Skin epidermis (tissue), 12 donors: ENCODE measurements around the gene MS4A14.
A peak's percentile ranks its signal among the peaks of the same experiment; 100 is the strongest.
"Not testable (repeated sequence)": the region's sequence is repeated elsewhere in the genome, so short reads cannot be mapped to it uniquely, and the experiment has no call there.

Experiments used
- H3K27ac ChIP-seq, 21 experiments: fragments of 200-600 bp; sonication (generic) in 11 of 21; one replicate each; pipeline ENCODE4 v1.5.0; 2020; ENCODE audit warnings: mild to moderate bottlenecking in 3 of 21, inconsistent platforms in 2 of 21, moderate library complexity in 2 of 21
- H3K4me3 ChIP-seq, 7 experiments: fragments of 200-600 bp; sonication (generic) in 2 of 7; one replicate each; pipeline ENCODE4 v1.5.0; 2020; ENCODE audit warnings: inconsistent platforms in 2 of 7, mild to moderate bottlenecking in 2 of 7, moderate library complexity in 1 of 7

The MS4A14 gene, protein sequence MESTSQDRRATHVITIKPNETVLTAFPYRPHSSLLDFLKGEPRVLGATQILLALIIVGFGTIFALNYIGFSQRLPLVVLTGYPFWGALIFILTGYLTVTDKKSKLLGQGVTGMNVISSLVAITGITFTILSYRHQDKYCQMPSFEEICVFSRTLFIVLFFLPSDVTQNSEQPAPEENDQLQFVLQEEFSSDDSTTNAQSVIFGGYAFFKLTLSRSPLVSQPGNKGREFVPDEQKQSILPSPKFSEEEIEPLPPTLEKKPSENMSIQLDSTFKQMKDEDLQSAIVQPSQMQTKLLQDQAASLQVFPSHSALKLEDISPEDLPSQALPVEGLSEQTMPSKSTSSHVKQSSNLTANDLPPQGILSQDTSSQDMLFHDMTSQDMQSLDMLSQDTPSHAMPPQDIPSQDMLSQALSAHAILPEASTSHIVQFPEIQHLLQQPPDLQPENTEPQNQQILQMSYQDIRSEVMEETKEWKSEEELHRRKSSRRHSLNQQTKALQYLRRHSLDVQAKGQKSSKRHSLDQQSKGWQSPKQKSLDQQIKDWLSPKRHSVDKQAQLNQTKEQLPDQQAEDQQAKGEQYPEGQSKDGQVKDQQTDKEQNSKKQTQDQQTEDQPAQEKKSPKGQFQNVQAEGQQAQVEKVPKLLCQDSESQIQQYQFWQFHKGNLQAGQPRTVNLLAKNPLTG

DNA sequence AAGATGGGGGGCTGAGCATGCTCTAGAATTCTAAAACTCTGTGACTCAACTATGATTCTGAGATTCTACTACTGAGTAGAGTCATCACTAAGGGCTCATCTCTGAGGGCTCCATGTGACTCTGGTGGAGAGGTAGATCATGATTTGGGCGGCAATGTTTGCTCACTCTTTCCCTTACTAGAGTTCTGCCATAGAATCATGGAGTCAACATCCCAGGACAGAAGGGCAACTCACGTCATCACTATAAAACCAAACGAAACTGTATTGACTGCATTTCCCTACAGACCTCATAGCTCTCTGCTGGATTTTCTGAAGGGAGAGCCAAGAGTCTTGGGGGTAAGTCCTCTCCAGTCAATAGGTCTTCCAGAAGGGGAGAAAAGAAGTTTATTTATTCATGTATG lies at the start of gene MS4A14:
MS4A14 (plus strand) TSS at position 78 of the 400 bp plus-strand sequence; CDS start at position 198, 120 bp downstream.
- H3K27ac ChIP-seq = peak within 1 kb of the TSS in 6 of 21 experiments; percentile 6 to 71 (median 28)
- no peak within 1 kb of the TSS for H3K4me3 ChIP-seq

DNA sequence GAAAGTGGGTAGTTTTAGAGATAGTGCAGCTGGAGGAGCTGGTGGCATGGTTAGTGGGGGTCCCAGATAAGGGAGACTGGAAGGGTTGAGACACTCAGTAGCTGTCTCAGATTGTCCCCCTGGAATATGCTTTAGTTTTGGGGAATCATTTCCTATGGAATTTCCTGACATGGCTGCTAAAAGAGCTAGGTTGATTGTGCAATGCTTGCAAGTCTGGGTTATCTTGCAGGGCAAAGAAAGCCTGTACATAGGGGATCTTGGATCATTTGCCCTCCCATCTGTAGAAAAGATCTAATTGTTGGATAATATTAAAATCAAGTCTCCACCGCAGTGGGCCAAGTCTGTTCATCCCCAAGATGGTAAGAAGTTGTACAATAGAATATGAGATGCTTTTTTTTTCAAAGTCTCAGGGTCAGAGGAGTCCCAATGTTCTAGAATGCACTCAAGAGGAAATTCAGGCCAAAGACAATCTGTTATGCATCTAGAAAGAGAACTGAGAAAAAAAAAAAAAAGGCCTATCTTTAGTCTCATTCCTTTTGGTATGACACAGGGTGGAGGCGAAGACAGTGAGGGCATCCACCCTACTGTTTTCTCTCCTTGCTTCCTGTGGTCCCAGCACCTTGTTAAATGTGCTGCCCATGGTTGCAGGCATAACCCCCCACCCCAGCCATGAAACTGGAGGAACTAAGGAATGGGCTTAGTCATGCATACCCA lies 49.0 kb upstream of the MS4A14 start:
- Histone ChIP-seq H3K27ac (no peak overlapping the region), H3K4me3 (no peak overlapping the region)

DNA sequence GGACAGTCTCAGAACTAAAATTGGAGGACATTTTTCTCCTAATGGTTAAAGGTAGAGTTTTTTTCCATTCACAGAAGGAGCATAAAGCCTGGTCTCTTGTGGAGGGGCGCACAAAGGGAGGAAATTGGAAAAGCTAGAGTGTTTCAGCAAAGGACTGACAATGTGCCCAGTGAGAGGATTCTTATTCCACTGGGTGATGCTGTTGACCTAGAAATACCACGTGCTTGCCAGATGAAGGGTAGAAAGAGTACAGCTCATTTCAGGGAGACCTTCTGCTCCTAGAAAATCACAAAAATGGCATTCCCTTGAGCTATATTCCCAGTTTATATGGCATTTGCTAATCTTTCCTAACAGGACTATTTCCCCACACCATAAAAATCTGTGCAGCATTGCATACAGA lies 48.1 kb upstream of the MS4A14 start:
- no peak overlapping the region for H3K27ac ChIP-seq
- no peak overlapping the region for H3K4me3 ChIP-seq

DNA sequence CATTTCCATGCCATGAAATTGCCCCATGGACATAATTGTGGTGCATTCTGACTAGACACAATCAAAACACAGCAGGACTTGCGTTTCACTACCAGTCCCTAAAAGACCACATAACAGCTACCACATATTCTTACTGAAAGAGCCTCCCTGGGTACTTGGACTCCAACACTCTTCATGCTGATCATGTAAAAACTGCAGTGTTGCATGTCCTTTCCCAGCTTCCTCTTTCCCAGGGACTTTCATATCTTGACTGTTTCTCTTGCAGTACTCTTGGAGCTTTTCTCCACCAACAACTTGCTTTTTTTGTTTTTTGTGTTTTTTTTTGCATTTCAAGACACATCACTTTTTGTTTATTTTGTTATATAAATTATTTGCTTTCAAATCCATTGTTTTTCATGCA lies 46.3 kb upstream of the MS4A14 start:
- Histone ChIP-seq H3K4me3 (no peak overlapping the region), H3K27ac (no peak overlapping the region)

DNA sequence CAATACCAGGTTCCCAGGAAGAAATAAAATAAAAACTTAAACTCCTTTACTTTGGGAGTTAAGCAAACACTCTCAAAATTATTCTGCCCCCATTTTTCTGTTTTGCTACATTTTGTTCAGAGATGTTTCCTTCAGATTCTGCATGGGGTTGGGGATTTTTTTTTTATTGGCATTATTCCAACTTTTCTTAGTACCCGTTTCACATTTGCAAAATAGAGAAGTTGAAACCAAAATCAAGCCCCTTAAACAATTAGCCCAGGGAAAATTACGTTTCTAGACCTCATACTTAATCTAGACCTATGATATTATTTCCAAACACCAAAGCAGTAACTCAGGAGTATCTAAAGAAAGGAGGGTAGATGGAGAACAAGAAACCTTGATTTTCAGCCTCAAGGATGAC lies 38.5 kb upstream of the MS4A14 start:
- no peak overlapping the region for H3K4me3 ChIP-seq
- H3K27ac ChIP-seq = no peak overlapping the region

DNA sequence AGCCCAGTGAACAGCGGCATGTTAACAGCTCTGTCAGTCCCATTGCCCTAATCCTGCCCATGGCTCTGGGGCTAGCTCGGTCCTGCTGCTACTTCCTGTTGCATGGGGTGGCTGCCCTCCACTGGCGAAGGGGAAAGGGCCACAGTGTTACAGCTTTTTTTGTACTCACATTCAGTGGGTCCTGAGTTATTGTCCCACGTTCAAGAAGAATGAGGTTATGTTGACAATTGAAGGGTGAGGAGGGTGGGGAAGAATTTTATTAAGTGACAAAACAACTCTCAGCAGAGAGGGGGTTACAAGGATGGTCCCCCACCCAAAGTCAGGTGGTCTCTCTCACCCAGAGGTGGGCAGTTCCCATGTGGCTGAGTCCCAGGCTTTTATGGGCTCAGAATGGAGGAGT lies 35.6 kb upstream of the MS4A14 start:
- Histone ChIP-seq H3K4me3 (no peak overlapping the region), H3K27ac (no peak overlapping the region)

DNA sequence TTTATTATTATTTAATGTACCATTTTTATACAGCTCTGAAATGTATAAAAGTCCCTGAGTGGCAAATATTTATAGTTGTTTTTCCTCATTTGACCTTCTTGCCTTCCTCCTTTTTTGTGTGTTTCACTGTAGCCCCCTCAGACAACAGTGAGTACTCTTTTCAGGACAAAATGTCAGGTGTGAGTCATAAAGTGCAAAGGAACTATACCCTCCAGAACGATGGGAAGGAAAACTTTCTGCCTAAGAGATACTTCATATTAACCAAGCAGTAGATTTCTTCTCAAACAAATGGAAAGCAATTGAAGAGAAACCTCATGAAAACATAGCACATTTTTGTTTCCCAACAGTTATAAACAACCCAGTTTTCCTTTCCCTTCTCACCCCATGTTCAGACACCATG lies 34.0 kb upstream of the MS4A14 start:
- no peak overlapping the region for H3K27ac ChIP-seq
- H3K4me3 ChIP-seq = no peak overlapping the region

DNA sequence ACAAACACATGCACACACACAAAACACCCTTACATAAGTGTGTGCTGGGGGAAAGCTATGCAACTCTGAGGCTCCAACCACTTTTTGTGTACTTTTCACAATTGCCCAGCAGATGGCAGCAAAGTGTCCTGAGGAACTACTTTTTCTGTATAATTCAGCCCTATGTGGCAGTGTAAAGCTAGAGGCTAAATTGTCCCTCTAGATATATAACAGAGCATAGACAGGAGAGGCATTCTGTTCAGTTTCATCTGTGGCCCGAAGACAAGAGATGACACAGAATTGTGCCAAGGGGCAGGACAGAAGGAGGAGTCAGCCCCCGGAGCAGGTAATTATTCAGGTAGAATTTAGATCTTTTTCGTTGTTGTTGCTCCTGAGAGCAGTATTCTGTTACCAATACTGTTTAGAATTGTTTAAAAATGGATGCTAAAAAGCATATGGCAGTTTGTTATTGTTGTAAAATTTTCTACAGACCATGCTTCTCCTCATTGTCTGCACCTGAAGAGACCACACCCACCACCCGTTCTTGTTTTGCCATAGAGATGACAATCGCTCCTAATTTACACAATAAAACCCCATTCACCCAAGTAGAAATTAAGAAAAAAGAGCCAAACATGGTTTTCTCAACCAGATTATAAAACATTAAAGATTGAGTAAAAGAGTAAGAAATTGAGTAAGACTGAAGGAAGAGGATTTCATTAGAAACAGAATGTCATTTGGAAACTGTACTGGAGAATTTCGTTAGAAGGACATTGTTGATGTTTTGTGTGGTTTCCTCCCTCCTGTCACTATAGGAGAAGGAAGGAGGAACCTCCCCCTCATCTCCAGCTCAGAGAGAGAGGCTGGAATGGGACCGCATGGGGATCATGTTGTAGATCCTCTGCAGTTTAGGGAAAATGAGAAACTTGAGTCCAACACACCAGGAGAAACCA lies 32.5 kb upstream of the MS4A14 start:
- peak overlapping the region in 2 of 21 experiments; percentile 4 to 18 for H3K27ac ChIP-seq
- no peak overlapping the region for H3K4me3 ChIP-seq

DNA sequence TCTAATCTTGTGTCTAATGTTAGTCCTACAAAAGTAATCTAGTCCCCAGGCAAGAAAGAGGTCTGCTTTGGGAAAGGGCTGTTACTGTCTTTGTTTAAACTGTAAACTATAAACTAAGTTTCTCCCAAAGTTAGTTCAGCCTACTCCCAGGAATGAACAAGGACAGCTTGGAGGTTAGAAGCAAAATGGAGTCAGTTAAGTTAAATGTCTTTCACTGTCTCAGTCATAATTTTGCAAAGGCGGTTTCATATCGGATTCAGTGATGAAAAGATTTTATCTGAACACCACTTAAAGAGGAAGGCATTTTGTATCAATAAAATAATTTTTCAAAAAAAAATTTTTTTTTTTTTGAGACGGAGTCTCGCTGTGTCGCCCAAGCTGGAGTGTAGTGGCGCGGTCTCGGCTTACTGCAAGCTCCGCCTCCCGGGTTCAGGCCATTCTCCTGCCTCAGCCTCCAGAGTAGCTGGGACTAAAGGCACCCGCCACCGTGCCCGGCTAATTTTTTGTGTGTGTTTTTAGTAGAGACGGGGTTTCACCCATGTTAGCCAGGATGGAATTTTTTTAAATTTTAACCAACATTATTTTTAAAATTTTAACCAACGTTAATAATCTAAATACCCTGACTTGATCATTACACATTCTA lies 29.9 kb upstream of the MS4A14 start:
- not testable (repeated sequence) for H3K27ac ChIP-seq, H3K4me3 ChIP-seq

DNA sequence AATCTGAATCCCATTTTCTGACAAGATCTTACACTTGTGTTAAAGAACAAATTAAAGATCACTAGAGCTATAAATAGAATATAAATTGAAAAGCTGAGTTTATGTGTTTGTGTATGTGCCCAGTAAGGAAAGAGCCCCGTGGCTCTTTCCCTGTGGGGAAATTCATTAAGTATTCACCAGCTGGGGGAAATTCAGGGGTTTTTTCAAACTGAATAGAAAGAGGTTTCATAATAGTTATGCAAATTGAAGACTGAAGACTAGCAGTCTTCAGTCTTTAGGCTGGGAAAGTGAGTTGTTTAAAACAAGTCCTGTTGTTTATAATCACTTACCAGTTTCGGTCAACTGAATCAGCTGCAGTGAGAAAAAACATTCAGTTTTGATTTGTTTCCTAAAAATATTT lies 29.2 kb upstream of the MS4A14 start:
- no peak overlapping the region for H3K27ac ChIP-seq
- no peak overlapping the region for H3K4me3 ChIP-seq

DNA sequence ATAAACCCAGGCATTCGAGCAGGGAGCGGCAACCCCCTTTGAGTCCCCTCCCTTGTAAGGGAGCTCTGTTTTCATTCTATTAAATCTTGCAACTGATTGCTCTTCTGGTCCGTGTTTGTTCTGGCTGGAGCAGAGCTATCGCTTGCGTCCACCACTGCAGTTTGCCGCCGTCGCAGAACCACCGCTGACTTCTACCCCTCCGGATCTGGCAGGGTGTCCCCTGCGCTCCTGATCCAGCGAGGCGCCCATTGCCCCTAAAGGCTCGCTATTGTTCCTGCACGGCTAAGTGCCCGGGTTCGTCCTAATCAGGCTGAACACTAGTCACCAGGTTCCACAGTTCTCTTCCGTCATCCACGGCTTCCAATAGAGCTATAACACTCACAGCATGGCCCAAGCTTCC lies 28.4 kb upstream of the MS4A14 start:
- Histone ChIP-seq H3K4me3 (no peak overlapping the region), H3K27ac (no peak overlapping the region)

DNA sequence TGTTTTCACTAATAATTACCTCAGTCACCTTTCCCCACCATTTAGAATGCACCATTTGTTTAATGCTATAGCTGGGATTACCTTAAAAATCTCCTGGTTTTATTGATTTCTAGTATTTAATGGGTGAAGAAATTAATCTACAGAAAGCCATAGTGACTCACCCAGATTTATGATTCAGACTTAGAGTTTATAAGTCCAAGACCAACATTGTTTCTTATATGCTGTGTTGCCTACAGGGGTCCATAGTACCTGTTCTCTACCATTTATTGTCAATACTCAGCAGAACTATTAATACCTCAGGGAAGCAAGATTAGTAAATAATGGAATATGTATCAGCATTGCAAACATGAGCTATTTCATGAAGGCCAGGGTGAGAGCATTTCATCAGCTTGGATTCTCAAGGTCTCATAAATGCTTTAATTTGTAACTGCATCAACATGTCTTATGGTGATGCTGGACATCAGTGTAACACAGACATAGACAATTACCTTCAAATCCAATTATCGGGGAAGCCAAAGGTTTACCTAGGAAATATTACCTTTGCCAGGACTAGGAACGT lies 25.9 kb upstream of the MS4A14 start:
- H3K4me3 ChIP-seq = no peak overlapping the region
- no peak overlapping the region for H3K27ac ChIP-seq

DNA sequence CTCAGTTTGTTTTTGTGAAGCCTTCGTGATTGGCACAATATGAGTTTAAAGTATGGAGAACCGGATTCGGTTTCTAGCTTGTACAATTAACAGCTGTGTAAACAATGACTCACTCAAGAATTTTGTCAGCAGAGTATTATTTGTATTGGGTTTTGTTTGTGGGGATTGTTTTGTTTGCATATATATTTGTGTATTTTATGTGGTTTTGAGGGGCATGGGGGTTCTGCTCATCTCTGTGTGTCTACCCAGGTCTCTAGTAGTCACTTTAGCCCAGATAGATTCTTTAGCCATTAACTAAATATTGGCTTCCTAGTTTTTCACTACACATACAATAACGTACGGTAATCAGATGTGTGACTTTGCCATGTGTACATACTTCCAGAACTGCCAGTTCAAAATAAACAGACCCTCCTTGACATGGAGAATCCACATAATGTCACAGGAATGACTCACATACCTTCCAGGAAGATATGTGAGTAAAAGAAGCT lies 25.4 kb upstream of the MS4A14 start:
- Histone ChIP-seq H3K27ac (no peak overlapping the region), H3K4me3 (no peak overlapping the region)

DNA sequence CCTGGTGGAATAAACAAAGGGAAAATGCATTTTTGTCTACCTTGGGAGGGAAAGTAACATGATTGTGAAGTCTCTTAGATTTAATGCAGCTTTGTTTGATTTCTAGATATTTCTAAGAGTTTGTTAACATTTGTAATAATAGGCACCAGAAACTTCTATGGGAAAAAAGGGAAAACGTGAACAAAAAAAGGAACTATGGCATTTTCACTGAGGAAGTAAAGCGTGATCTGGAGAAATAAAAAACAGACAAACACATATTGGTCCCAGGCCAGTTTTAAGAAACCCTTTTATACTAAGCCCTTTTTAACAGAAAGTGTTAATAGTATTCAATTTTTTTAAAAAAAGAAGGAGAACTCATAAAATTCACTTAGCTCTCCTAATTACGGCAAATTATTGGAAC lies 24.9 kb upstream of the MS4A14 start:
- Histone ChIP-seq H3K4me3 (no peak overlapping the region), H3K27ac (no peak overlapping the region)

DNA sequence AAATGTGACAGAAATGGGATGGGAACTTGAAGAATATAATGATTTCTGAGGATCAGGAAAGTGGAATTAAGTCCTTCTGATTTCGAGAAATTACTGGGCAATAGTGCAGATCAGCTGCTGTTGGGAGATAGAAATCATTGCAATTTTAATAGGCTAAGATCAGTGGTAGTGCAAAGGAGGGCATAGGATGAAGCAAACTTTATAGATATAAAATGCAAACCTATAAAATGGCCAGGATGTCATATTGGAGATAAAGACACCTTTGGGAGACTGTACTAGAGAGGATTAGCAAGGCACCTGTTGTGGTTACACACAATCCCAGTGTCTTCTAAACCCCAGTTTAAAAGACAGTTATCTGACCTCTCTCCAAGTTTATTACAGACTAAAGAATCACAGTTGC lies 24.4 kb upstream of the MS4A14 start:
- Histone ChIP-seq H3K27ac (no peak overlapping the region), H3K4me3 (no peak overlapping the region)

DNA sequence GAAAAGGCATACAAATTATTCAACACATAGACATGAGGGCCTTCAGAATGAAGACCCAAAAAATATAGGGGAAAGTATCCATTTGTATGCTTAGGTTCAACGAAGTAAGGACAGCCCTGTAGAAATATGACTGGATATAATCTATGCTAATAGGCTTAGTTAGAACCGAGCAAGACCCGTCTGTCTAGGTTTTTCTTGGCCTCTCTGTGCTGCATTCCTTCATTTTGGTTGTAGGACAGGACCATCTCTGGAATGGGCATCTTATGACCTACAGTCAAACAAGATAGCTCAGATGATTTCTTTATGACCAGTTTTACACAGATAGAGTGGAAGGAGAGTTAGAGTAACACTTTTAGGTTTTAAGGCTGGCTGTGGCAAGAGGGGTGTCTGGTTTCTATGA lies 23.5 kb upstream of the MS4A14 start:
- H3K27ac ChIP-seq = no peak overlapping the region
- H3K4me3 ChIP-seq = no peak overlapping the region

DNA sequence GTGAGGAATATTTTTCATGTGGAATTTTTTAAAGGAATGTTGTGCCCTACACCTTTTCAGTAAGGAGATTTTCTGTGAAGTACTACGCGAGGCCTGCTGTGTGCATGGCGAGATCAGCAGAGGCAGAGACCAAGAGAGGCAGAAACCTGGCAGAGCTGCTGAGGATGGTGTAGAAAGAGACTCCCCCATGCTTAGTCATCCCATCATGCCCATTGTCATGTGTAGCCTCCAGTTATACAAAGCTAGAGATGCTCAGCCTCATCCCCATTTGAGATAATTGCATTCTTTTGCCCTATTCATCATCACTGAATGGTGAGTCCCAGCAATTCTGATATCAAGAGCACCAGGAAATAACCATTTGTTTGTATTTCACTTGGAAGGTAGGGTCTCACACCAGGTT lies 20.9 kb upstream of the MS4A14 start:
- Histone ChIP-seq H3K27ac (no peak overlapping the region), H3K4me3 (no peak overlapping the region)

DNA sequence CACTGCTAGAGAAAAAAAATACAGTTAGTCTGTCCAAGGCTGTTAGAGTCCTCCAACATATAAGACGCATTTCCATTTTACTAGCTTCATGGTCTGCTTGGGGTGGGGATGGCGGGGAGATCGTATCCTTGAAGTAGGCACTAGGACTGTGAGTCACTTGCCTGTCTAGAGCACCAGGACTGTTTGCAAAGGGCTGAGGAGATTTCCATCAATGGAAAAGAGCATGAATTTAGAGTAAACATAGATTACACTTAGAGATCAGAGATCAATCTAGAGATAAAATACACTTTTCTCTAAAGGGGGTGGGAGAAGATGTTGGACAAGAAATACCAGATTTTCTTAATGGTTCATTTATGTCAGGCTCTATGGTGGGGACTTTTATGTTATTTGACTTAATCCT lies 19.7 kb upstream of the MS4A14 start:
- Histone ChIP-seq H3K4me3 (no peak overlapping the region), H3K27ac (peak overlapping the region in 3 of 21 experiments; percentile 4 to 77 (median 15))
